Hematopoietic multipotent progenitor cell (in vitro differentiated cells): ENCODE results near the gene EML1. TPM values are rescaled to one million over a fixed set of nuclear protein-coding genes. Genes with fewer than 3 reads are reported as not detected.

Experiments
- DNase-seq, 3 donors: peaks; one replicate each; pipeline ENCODE4 v3.0.0-alpha.2; 2011 to 2015; ENCODE audit warnings: low read depth in 2 of 3, low spot score in 2 of 3
- total RNA-seq: library from RNA; depleted of rRNA; stranded (reverse); fragments of >200 nt; gene quantifications from one replicate; pipeline ENCODE4 v1.2.3, GENCODE V29; 2012

The EML1 gene
- total RNA-seq, 1 donor, result under 0.01 TPM

GRCh38 chr14:99860219-99860618 is 67.0 kb downstream of the EML1 start:
- no peak for DNase-seq

DNA sequence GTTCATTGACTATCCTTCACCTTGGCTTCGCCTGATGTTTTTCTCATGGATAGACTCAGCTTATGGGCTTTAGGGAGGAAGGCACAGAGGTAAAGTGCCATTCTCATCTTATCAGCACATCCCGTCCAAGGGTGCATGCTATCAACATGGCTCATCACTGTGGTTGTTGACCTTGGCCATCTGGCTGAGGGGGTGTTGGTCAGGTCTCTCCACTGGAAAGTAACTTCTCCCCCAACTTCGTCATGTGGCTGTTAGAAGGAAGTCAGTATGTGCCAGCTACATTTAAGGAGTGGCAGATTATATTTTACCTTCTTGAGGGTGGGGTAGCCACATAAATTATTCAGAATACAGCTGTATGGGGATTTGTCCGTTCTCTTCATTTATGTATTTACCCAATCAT is 68.9 kb downstream of the EML1 start:
- no peak for DNase-seq

GRCh38 chr14:99863059-99863458 is 69.8 kb downstream of the EML1 start:
- no peak for DNase-seq

- no peak for DNase-seq
Observed at GRCh38 chr14:99865408-99865807, 72.2 kb downstream of the EML1 start.

GRCh38 chr14:99870617-99871016 is 77.4 kb downstream of the EML1 start:
- DNase-seq, result no peak

DNA sequence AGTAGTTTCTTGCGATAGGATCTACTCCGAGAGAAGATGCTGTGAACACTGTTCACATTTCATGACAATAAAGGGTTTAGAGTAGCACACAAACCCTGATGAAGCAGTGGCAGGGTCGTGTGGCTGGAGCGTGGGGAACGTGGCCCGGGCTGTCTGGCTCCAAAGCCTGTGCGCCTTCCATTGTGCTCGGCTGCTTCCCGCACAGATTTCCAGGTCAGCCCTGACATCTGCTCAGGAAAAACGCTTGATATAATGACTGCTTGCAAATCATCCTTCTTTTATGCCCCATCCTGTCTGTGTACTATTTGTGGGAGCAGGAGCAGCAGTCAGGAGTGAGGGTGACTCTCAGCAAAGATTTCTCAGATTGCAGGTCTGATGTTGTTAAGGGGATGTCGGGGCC is 78.6 kb downstream of the EML1 start:
- no peak for DNase-seq

DNA sequence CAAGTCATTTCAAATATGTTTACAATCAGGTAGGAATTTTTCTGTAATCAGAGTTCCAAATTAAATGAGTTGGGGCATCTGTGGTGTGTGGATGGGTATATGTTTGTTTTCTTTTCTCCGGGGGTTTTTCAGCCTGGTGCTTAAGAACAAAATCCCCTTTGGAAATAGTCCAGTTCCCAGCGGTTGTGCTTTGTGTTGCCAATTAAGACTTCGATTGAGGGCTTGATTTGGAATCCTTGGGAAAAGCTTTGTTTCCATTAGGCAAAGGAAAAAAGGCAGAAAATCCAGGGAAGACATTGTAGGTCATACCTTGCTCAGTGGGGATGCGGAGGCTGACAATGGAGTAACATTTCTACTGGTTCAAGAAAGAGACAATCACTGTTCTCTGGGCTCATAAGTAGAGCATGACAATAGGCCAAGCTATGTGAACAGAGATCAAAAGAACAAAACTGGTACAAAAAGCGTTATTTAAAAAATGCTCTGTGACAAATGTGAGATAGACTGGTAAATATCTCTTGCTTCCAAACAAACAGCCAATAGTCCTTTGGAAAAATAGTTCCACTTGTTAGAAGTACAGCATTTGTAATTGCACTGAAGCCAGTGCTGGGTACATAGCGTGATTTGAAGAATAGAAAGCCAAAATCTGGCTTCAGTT is 79.7 kb downstream of the EML1 start:
- DNase-seq, result no peak

- DNase-seq, result no peak
Observed at GRCh38 chr14:99873653-99874052, 80.4 kb downstream of the EML1 start.

DNA sequence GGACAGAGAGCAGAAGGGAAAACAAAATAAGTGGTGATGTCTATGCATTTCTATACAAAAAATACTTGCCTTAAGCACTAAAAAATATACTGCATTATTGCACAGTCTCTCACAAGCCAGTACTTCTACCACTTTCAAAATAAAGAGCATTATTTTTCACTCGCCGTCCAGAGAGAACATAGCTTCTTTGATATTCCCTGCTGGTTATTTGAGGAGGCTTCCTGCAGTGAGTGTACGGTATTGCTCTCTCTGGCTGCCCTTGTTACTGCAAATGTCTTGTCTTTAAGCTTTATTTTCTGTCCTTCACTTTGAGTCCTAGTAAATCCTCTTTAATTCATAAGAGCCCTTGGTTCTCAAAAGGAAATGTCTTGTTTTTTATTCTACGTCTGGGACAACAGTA is 81.1 kb downstream of the EML1 start:
- no peak for DNase-seq

DNA sequence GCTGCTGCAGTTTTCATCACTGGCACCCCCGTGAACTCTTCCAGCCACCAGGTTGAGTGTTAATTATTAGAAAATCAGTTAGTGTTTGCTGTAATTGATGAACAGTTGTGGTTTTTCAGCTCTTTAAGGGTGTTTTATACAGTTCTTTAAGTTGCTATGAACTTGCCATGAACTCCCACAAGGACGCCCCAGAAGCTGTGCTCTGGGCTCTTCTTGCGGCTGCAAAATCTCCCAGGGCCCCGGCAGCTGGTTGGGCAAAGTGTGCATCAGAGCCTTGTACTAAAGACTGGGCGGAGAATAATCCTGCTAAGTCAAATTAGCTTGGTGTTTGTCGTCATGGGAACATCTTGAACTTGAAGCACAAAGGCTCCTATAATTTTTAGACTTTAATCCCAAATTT is 82.2 kb downstream of the EML1 start:
- DNase-seq, result no peak

DNA sequence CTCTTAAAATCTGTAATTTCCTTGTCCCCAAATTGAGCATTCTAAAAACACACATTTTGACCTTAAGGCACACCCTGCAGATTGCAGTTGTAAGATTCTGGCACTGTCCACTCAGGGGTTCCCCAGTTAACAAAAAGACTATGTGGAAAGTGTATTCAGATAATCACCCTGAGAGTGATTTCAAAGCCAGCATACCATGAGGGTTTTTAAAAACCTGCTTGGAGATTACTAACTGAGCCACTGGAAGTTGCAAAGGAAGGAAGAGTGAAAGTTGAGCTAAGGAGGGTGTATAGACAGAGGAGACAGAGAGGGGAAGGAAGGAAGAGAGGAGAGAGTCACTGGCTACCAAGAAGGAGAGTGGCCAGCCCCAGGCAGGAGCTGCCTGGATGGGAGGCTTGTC is 82.6 kb downstream of the EML1 start:
- DNase-seq, result no peak

DNA sequence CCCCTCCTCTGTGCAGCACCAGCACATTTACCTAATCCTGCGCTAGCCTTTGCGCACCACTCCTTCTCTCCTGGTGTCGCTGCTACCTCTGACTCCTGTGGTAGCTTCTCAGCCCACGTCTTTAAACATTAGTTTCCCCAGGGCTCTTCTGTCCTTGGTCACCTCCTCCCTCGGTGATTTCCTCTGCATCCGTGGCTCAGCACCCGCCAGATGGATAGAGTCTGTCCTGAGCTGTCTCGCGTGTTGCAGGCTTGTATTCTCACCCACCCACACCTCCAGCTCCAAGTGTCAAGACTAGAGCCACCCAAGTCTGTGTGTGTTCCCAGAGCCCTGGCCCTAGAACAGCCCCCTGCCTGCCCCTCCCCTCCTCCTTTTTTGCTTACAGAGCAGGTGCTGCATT is 83.2 kb downstream of the EML1 start:
- DNase-seq, result no peak

DNA sequence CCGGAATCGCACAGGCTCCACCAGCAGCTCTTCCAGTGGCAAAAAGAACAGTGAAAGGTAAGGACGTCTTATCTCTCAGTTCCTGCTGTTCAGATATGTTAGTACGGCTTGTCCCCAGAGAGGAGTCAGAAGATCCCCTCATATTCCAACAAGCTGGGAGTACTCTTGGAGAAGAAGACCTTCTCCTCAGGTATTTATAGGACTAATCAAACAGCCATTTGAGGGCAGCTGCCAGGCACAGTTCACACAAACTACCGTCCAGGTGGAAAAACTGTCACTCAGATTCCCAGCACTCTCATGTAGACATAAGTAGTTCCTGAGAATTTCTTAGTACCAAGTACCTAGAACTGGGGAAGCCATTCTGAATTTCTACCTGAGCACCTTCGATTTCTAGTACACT is 85.3 kb downstream of the EML1 start:
- no peak for DNase-seq

DNA sequence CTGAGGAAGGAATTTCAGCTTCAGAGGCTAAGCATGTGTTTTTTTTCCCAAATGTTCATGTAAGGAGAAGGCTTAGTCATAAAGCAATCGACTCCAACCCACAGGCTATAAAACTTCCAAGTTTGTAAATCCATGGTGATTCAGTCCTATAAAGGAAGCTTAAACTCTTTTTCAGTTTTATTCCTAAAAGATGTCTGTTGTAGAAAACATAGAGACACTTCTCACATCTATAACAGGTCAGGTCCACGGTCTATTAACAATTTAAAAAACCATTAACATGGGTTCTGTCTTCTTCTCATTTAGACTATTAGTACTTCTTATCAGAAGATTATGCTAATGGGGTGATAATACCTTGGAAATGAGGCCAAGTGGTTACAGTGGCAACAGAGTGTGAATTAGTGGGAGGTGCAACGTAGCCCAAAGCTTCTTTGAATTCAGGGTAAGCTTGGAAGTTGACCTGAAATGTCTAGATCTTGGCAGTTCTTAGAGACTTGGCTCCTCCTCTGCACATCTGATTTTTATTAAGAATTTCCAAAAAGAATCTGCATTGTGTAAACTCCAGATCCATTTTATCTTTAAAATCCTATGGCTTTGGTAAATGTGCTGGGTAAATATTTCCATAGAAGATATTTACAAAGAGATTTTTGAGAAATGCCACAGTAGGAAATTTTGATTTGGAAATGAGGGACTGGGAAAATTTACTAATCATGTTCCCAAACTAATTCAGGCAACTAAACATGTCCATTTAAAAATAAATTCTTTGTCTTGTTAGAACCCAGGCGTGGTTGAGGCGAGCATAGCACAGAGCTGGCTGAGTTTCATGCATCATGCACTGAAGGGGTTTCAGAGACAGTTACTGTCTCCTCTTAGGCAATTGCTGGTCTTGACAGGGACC is 86.4 kb downstream of the EML1 start:
- DNase-seq, result no peak

DNA sequence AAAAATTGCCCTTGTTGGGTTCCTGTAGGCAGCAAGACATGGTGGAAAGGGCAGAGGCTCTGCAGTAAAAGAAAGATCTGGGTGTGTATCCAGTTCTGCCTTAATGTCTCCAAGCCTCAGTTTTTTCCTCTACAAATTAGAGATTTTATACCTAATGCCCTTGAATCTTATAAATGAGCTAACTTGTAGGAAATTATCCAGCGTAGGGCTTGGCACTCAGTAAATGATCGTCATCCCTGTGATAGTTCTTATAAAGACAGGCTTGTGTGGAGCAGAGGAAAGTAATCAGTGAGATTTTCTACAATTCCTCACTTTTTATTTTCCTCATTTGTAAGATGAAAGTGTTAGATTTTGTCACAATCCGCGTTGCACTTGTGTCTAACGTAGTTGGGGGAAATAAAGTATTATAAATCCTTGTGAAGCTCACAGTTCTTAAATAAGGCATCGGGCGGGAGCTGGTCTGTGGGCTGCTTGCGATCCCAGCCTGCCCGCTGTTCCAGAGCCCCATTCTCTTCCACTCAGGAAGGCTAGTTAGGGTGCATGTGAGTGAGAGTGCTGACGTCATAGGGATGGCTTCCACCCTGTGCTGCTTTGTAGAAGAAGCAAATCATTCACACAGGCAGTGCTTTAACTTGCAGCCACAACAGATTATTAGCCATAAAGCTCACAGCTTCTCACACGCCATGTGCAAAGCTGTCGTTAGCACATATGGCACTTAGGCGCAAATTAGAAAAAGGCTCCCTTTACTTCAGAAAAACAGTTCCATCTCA is 87.6 kb downstream of the EML1 start:
- no peak for DNase-seq

DNA sequence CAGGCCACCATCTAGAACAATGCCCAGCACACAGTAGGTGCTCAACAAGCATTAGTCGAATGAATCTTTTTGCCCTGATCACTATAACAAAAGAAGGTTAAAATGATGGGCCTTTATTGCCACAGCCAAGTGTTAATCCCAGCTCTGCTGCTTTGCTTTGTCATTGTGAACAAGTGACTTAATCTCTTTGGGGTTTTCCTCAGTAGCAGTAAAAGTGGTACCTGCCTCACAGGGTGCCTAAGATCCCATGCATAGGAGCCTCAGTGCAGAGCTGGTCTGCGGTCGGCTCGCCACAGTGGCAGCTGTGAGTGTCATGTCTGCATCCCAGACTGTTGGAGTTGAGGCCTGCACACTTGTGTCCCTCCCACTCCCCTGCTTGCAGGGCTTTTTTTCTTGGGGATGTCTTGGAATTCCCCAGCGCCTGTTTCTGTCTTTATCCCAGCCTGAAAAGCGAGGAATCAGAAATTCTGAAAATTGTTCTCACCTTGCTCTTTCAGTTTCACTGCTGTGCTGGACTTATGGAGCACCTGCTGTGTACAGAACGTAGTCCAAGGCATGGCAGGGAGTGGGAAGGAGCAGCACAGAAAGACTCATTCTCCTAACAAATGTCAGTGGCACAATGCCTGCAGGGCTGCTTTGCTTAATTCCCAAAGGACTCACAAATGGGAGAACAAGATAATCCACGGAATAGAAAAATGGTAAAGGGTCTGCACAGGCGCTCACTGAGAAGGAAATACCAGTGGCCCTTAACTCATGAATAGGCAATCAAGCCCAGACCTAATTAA is 90.8 kb downstream of the EML1 start:
- no peak for DNase-seq

DNA sequence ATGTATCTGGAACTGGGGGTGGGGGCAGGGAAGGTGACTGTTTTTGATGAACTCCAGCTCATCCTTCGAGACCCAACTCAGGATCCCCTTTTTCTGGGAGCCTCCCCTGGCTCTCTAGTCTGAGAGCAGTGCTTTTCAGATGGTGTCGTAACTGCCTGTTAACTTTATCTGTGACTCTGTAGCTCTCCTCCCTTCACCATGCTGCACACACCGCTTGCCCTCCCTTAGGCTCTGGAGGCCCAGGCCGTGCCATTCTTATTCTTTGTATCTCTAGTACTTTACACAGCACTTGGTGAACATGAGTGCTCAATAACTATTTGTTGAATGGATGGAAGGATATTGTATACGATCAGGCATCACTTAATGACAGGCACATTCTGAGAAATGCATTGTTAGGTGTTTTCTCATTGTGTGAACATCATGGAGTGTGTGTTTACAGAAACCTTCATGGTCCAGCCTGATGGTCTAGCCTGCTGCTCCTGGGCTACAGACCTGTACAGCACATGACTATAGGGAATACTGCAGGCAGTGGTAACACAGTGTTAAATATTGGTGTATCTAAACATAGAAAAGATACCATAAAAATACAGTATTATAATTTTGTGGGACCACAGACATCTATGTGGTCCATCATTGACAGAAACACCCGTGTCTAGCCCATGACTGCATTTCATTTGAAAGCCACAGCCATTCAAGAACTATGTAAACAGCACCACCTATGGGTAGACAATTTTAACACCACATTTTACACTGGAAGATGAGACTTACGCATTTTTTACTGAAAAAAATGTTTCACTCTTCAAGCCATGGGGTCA is 91.8 kb downstream of the EML1 start:
- DNase-seq, result peak; percentile 14 to 77 (median 54)

- DNase-seq, result no peak
Observed at GRCh38 chr14:99885649-99885958, 92.4 kb downstream of the EML1 start.

DNA sequence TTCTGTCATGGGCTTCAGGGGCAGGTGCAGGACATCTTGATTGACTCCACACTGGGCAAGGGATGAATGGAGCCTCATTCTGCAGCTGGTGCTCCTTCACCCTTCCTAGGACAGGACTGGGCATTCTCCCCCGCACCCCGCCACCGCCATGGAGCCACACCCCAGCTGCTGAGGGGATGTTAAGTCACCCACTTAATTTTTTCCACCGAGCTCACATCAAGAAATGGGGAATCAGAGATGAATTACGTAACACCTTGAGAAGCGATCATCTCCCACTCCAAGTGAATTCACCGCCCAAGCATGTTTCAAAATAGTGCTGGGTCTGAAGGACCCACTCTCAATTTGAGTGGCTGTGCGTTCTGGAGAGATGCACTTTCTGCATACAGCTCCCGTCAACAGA is 94.2 kb downstream of the EML1 start:
- DNase-seq, result no peak

- DNase-seq, result no peak
Observed at GRCh38 chr14:99888149-99888548, 94.9 kb downstream of the EML1 start.
